Neural progenitor cell (in vitro differentiated cells): Measurements from ENCODE around the gene AASDH.

Source experiments
- EZH2 ChIP-seq: fragments of 200-600 bp; sonication (generic); IDR thresholded peaks from 2 replicates; pipeline ENCODE4 v1.6.1; 2017; ENCODE audit warnings: antibody characterized with exemption, mild to moderate bottlenecking, moderate library complexity
- EZH2phosphoT487 ChIP-seq: fragments of 200-600 bp; sonication (generic); IDR thresholded peaks from 2 replicates; pipeline ENCODE4 v1.6.1; 2017; ENCODE audit warnings: antibody characterized with exemption
- TF ChIP-seq, protein P1 (sequence below): fragments of 200-600 bp; sonication (generic); IDR thresholded peaks from 2 replicates; pipeline ENCODE4 v1.5.1; 2017; ENCODE audit warnings: antibody characterized with exemption, mild to moderate bottlenecking

DNA sequence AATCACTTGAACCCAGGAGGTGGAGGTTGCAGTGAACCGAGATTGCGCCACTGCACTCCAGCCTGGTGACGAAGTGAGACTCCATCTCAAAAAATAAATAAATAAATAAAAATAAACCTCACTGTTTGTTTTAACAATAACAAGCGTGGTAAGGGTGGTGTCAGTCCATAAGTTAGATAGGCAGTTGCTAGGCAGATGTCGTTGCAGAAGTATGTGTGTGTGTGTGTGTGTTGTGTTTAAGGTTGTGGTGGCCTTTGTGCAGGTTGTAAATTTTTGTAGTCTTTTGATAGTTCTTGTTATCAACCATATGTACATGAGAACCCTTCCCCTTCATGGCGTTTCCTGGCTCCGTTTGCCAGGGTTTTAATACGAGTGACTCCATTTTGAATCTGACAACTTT is 4.0 kb upstream of the AASDH start:
- TF ChIP-seq, protein P1, sequence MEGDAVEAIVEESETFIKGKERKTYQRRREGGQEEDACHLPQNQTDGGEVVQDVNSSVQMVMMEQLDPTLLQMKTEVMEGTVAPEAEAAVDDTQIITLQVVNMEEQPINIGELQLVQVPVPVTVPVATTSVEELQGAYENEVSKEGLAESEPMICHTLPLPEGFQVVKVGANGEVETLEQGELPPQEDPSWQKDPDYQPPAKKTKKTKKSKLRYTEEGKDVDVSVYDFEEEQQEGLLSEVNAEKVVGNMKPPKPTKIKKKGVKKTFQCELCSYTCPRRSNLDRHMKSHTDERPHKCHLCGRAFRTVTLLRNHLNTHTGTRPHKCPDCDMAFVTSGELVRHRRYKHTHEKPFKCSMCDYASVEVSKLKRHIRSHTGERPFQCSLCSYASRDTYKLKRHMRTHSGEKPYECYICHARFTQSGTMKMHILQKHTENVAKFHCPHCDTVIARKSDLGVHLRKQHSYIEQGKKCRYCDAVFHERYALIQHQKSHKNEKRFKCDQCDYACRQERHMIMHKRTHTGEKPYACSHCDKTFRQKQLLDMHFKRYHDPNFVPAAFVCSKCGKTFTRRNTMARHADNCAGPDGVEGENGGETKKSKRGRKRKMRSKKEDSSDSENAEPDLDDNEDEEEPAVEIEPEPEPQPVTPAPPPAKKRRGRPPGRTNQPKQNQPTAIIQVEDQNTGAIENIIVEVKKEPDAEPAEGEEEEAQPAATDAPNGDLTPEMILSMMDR, result no peak
- TF ChIP-seq EZH2 (no peak), EZH2phosphoT487 (no peak)
